ENCODE data around the gene KIF21B.
"Not testable (repeated sequence)": the region's sequence is repeated elsewhere in the genome, so short reads cannot be mapped to it uniquely, and the experiment has no call there.

The KIF21B gene

GRCh38 chr1:200966934-200967333, 56.6 kb downstream of the KIF21B start:
- H3K27ac ChIP-seq = no peak overlapping the region
- TF ChIP-seq, protein P1, sequence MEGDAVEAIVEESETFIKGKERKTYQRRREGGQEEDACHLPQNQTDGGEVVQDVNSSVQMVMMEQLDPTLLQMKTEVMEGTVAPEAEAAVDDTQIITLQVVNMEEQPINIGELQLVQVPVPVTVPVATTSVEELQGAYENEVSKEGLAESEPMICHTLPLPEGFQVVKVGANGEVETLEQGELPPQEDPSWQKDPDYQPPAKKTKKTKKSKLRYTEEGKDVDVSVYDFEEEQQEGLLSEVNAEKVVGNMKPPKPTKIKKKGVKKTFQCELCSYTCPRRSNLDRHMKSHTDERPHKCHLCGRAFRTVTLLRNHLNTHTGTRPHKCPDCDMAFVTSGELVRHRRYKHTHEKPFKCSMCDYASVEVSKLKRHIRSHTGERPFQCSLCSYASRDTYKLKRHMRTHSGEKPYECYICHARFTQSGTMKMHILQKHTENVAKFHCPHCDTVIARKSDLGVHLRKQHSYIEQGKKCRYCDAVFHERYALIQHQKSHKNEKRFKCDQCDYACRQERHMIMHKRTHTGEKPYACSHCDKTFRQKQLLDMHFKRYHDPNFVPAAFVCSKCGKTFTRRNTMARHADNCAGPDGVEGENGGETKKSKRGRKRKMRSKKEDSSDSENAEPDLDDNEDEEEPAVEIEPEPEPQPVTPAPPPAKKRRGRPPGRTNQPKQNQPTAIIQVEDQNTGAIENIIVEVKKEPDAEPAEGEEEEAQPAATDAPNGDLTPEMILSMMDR (IDR thresholded peaks at IDR 0.05) = no peak
- TF ChIP-seq ZFX (IDR thresholded peaks at IDR 0.05; ENCODE audit: borderline replicate concordance) = no peak

GRCh38 chr1:200965111-200965805, 58.3 kb downstream of the KIF21B start:
- no peak overlapping the region for H3K27ac ChIP-seq
- TF ChIP-seq, protein P1 (IDR thresholded peaks at IDR 0.05) = no peak
- no peak for TF ChIP-seq ZFX (IDR thresholded peaks at IDR 0.05; ENCODE audit: borderline replicate concordance)

DNA sequence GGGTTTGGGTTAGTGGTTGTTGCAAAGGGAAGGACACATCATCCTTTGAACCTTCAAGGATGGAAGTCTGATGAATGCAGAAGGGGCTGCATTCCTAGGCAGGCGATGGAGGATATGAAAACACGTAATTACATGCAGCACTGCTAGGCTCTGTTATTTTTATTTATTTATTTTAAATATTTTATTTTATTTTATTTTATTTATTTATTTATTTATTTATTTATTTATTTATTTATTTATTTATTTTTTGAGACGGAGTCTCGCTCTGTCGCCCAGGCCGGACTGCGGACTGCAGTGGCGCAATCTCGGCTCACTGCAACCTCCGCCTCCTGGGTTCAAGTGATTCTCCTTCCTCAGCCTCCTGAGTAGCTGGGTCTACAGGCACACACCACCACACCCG, 59.6 kb downstream of the KIF21B start:
- not testable (repeated sequence) for H3K27ac ChIP-seq

DNA sequence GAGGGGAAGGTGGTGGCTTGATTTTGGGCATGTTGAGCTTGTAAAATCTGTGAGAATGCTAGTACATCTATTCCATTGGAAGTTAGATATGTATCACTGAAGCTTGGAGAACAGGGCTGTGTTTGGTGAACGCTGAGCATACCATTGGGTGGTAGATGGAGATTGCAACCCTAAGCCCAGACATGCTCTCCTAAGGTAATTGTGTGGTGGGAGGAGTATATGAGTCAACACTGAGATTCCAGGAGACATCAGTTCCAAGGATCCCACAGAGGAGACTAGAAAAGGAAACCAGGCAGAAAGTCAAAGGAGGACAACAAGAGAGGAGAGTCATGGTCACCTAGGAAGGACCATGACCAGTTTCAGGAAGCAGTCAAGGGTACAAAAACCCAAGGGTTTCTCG, 60.4 kb downstream of the KIF21B start:
- H3K27ac ChIP-seq = no peak overlapping the region
- TF ChIP-seq, protein P1 (IDR thresholded peaks at IDR 0.05) = no peak
- no peak for TF ChIP-seq ZFX (IDR thresholded peaks at IDR 0.05; ENCODE audit: borderline replicate concordance)

GRCh38 chr1:200962631-200963030, 60.9 kb downstream of the KIF21B start:
- TF ChIP-seq, protein P1 (IDR thresholded peaks at IDR 0.05) = no peak
- TF ChIP-seq ZFX (IDR thresholded peaks at IDR 0.05; ENCODE audit: borderline replicate concordance) = no peak
- no peak overlapping the region for H3K27ac ChIP-seq

DNA sequence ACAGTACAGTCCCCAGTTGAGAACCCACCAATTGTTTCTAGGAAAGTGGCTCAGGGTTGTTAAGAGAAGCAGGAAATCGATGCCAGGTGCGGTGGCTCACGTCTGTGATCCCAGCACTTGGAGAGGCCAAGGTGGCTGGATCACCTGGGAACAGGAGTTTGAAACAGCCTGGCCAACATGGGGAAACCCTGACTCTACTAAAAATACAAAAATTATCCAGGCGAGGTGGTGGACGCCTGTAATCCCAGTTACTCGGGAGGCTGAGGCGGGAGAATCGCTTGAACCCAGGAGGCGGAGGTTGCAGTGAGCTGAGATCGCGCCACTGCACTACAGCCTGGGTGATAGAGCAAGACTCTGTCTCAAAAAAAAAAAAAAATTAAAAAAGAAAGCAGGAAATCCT, 61.4 kb downstream of the KIF21B start:
- not testable (repeated sequence) for H3K27ac ChIP-seq

DNA sequence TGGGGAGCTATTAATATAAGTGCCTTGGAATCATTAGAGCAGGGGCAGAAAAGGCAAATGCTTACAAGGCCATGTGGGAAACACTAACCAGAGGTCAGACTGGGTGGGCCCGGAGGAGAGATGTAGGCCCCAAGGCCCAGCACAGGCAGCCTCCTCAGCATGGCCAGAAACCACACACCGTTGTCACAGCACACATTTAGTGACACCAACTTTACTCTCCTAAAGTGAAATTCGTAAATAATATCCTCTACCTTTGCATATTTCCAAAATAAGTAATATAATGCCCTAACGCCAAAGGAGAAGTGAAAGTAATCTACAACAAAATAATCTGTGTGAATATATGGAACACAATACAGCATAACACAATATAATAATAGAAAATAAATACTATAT, 62.6 kb downstream of the KIF21B start:
- no peak overlapping the region for H3K27ac ChIP-seq
- TF ChIP-seq ZFX (IDR thresholded peaks at IDR 0.05; ENCODE audit: borderline replicate concordance) = no peak
- TF ChIP-seq, protein P1 (IDR thresholded peaks at IDR 0.05) = no peak

GRCh38 chr1:200960236-200960947, 63.1 kb downstream of the KIF21B start:
- TF ChIP-seq, protein P1 (IDR thresholded peaks at IDR 0.05) = no peak
- no peak for TF ChIP-seq ZFX (IDR thresholded peaks at IDR 0.05; ENCODE audit: borderline replicate concordance)

More at GRCh38 chr1:200960236-200960947, 63.1 kb downstream of the KIF21B start:
- H3K27ac ChIP-seq = no peak overlapping the region
